IgD-negative memory B cell (primary cell): ENCODE measurements around the gene STK32B. TPM values are rescaled to one million over a fixed set of nuclear protein-coding genes. Genes with fewer than 3 reads are reported as not detected.
"Not testable (repeated sequence)": the region's sequence is repeated elsewhere in the genome, so short reads cannot be mapped to it uniquely, and the experiment has no call there.

ENCODE experiments used
- H3K27ac Mint-ChIP-seq, 3 donors: one replicate each; pipeline ENCODE4 v1.8.0; 2020 to 2022; ENCODE audit warnings: mild to moderate bottlenecking in 3 of 3, mixed read lengths in 3 of 3, moderate library complexity in 1 of 3
- H3K27me3 Mint-ChIP-seq: one replicate; pipeline ENCODE4 v1.8.0; 2021; ENCODE audit warnings: mixed read lengths
- H3K36me3 Mint-ChIP-seq: one replicate; pipeline ENCODE4 v1.8.0; 2020; ENCODE audit warnings: mild to moderate bottlenecking, mixed read lengths
- H3K4me1 Mint-ChIP-seq, 3 donors: one replicate each; pipeline ENCODE4 v1.8.0; 2020 to 2022; ENCODE audit warnings: mixed read lengths in 3 of 3, mild to moderate bottlenecking in 1 of 3
- H3K4me3 Mint-ChIP-seq, 4 donors: one replicate each; pipeline ENCODE4 v1.8.0; 2020 to 2022; ENCODE audit warnings: mild to moderate bottlenecking in 4 of 4, mixed read lengths in 4 of 4, moderate library complexity in 3 of 4
- H3K9me3 Mint-ChIP-seq, 3 donors: one replicate each; pipeline ENCODE4 v1.8.0; 2020 to 2021; ENCODE audit warnings: mixed read lengths in 3 of 3, mild to moderate bottlenecking in 1 of 3
- polyA plus RNA-seq: library from polyadenylated mRNA; unstranded; fragments of 300-500 nt; fragmentation: Illumina TruSeq; gene quantifications from one replicate; pipeline ENCODE4 v1.2.3, GENCODE V29; 2021

The STK32B gene
- polyA plus RNA-seq, 1 donor from 2014 or later = not detected

DNA sequence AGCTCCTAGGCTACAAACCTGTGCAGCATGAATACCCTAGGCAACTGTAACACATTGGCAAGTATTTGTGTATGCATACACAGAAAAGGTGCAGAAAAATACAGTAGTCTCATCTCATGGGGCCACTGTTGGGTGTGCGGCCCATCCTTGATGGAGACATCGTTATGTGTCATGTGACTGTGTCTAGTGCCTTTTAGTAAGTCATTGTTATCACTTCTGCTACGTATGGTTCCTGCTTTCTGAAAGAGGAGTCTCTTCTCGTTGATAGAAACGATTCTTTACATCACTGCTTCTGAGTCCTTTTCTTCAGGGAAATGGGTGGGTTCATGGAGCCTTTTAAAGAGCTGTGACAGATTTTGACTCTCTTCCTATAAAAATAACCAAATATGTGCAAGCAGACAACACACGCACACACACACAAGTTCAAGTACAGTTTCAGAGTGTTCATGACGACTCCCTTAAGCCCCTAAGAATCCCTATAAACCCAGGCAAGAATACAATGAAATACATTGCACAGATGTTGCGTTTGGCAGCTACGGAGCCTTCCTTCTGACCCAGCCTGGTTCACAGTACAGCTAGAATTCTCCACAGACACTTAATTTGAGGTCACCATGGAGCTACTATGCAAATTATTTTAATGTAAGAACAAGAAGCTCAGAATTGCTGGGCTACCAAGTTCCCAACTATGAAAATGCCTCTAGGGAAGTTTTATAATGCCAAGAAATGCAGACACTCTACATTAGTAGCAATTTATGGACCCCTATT, 10.2 kb upstream of the STK32B start:
- peaks cover 0 to 7% (median 0%) of the 10 kb centered on the region in 3 donors for H3K9me3 Mint-ChIP-seq
- H3K4me1 Mint-ChIP-seq = peaks cover 0 to 7% (median 3%) of the 10 kb centered on the region in 3 donors
- H3K27me3 Mint-ChIP-seq = peaks cover 17% of the 10 kb centered on the region
- no peak overlapping the region for H3K4me3 Mint-ChIP-seq
- H3K36me3 Mint-ChIP-seq = no peaks in the 10 kb centered on the region
- no peak overlapping the region for H3K27ac Mint-ChIP-seq

DNA sequence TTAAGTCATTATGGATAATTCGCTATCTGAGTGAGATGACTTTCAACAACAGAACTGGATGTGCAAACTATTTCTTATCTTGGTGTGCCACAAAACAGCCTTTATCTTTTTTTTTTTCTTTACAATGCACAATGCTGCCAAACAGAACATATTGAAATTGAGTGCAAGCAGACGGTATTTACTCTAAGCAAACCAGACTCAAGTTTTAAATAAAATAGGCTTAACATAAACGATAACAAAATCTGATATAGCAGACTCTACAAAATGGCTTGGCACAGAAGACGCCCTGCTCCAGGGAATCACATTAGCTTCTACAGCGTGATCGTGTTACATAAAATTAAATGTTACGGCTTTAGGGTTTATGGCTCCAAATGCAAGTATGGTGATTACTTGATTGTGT, 9.6 kb upstream of the STK32B start:
- Mint-ChIP-seq H3K9me3 (peaks cover 0 to 9% (median 0%) of the 10 kb centered on the region in 3 donors), H3K4me1 (peaks cover 0 to 7% (median 3%) of the 10 kb centered on the region in 3 donors), H3K4me3 (no peak overlapping the region), H3K27ac (no peak overlapping the region), H3K36me3 (no peaks in the 10 kb centered on the region), H3K27me3 (peaks cover 18% of the 10 kb centered on the region)

DNA sequence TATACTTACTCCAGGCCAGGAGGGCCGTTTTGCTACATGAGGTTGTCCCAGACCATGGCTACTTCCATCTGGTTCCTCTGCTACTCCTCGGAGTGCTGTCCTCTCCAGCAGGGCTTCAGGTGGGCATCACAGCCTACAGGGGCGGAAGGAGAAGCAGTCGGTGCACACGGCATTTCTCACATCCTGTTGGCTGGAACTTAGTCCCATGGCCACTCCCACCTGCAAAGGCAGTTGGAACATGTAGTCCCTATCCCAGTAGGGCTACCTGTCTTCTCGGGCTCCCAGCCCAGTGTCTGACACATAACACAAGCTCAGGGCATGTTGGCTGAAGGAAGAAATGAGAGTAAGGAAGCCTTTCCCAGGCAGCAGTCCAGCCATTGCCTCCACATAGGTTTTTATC, 7.7 kb upstream of the STK32B start:
- H3K27me3 Mint-ChIP-seq = peaks cover 25% of the 10 kb centered on the region
- peaks cover 0 to 9% (median 5%) of the 10 kb centered on the region in 3 donors for H3K9me3 Mint-ChIP-seq
- H3K4me3 Mint-ChIP-seq = no peak overlapping the region
- H3K4me1 Mint-ChIP-seq = peaks cover 0 to 7% (median 3%) of the 10 kb centered on the region in 3 donors
- no peaks in the 10 kb centered on the region for H3K36me3 Mint-ChIP-seq
- H3K27ac Mint-ChIP-seq = no peak overlapping the region

DNA sequence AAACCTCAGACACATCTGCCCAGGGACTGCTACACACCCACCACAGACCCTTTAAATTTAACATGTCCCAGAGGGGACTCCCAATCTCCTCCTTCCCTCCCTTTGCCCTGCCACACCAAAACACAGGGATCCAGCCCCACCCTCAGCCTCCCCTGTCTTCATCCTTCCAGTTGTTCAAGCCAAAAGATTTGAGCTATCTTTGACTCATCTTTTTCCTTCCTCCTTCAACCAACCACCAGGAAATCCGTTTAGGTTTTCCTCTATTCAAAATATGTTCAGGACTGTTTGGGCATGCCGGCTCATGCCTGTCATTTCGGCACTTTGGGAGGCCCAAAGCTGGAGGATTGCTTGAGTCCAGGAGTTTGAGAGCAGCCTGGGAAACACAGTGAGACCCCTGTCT, 6.9 kb upstream of the STK32B start:
- Mint-ChIP-seq H3K27me3 (peaks cover 33% of the 10 kb centered on the region), H3K27ac (no peak overlapping the region), H3K4me1 (peaks cover 0 to 7% (median 3%) of the 10 kb centered on the region in 3 donors), H3K36me3 (no peaks in the 10 kb centered on the region), H3K4me3 (peak overlapping the region in 1 of 4 donors; percentile 71), H3K9me3 (peaks cover 0 to 9% (median 5%) of the 10 kb centered on the region in 3 donors)

DNA sequence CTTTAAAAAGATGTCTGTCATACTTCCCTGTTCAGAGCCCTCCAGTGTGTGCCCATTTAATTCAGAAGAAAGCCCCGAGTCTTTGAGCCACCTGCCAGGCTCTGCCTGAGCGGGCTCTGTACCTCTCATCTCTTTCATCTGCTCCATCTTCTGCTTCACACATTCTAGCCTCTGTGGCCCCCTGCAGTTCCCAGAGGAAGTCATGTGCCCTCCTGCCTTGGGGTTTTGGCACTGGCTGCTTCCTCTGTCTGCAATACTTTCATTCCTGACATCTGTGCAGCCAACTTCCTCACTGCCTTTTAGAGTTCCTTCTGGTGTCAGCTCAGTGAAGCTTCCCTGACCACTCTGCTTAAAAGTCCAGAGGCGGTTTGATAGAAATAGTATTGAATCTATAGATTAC, 6.2 kb upstream of the STK32B start:
- H3K4me1 Mint-ChIP-seq = peaks cover 0 to 7% (median 3%) of the 10 kb centered on the region in 3 donors
- peaks cover 0 to 9% (median 5%) of the 10 kb centered on the region in 3 donors for H3K9me3 Mint-ChIP-seq
- no peak overlapping the region for H3K4me3 Mint-ChIP-seq
- H3K27me3 Mint-ChIP-seq = peaks cover 36% of the 10 kb centered on the region
- no peak overlapping the region for H3K27ac Mint-ChIP-seq
- H3K36me3 Mint-ChIP-seq = no peaks in the 10 kb centered on the region

DNA sequence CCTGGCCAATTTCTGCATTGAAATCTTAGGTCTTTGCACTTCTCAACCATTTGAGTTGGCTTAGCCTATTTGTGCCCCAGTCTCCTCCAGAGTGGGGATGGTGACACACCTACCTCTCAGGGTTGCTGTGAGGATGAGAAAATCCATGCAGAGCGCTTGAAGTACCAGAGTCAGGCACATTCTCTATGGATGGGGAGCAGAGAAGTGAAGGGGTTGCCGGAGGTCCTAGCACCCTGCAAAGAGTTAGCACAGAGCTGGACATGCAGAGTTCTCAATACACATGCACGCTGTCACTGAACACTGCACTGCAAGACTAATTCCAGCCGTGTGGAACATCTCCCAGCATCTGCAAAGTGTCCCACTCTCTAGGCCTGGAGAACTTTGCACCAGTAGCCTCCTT, 2.6 kb upstream of the STK32B start:
- Mint-ChIP-seq H3K27me3 (peaks cover 53% of the 10 kb centered on the region), H3K9me3 (peaks cover 0 to 9% (median 5%) of the 10 kb centered on the region in 3 donors), H3K4me1 (peaks cover 3 to 11% (median 5%) of the 10 kb centered on the region in 3 donors), H3K27ac (no peak overlapping the region), H3K36me3 (no peaks in the 10 kb centered on the region), H3K4me3 (no peak overlapping the region)

DNA sequence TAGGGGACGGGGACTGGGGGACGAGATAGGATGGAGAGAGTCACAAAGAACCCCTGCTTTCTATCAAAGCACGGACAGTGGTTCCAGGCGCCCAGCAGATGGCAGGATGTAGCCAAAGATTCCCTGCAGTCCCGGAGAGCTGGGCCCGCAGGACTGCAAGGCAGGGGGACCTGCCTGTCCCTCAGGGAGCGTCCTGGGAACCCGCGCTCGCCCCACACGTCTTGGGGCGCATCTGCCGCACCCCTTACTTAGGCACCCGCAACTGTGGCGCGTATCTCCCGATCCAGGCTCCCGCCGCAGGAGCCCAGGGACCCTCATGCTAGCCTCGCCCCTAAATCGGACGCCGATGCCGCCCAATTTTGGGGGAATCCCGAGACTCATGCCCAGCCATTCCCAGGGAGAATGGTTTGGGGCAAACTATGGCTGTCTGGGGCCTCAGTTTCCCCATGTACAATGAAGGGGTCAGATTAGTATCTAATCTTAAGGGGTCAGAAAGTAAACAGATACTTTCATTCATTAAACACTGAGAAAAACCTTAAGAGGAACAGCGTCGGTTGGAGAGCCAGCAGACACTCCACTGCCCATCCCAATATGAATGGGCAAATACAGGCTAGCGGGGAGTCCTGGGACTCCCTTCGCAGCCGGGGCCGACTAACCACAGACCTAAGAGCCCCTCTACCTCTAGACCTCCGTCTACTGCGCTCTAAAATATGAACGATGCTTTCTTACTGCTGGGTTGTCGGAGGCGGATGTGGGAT, 581 bp upstream of the STK32B start:
- H3K27ac Mint-ChIP-seq = no peak overlapping the region

DNA sequence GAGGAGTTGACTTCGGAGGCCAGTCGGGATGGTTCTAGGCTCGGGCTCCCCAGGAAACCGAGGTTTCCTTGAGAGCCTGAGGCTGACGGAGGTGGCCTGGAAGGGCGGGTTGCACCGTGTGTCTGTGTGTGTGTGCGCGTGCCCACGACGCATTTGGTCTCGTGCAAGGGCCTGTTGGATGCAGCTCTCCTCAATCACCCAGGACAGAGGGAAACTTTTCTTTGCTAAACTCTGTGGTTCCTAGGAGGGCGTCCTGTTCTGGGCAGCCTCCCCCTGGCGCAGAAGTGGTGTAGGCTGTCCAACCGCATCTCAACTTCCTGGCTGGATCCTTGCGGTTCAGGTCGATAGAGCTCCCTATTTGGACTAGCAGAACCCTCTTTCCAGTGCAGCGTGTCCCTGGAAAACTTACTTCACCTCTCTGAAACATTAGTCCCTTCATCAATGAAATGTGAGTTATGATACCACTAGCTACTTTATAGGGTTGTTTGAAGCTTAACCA, 973 bp downstream of the STK32B start:
- peaks cover 46% of the 10 kb centered on the region for H3K27me3 Mint-ChIP-seq

More for the DNA sequence above, 581 bp upstream of the STK32B start:
- H3K9me3 Mint-ChIP-seq = peaks cover 0 to 7% (median 6%) of the 10 kb centered on the region in 3 donors
- H3K36me3 Mint-ChIP-seq = no peaks in the 10 kb centered on the region
- H3K4me1 Mint-ChIP-seq = peaks cover 0 to 5% (median 5%) of the 10 kb centered on the region in 3 donors
- H3K4me3 Mint-ChIP-seq = peak overlapping the region; percentile 58 to 93 (median 79)
- peaks cover 47% of the 10 kb centered on the region for H3K27me3 Mint-ChIP-seq

DNA sequence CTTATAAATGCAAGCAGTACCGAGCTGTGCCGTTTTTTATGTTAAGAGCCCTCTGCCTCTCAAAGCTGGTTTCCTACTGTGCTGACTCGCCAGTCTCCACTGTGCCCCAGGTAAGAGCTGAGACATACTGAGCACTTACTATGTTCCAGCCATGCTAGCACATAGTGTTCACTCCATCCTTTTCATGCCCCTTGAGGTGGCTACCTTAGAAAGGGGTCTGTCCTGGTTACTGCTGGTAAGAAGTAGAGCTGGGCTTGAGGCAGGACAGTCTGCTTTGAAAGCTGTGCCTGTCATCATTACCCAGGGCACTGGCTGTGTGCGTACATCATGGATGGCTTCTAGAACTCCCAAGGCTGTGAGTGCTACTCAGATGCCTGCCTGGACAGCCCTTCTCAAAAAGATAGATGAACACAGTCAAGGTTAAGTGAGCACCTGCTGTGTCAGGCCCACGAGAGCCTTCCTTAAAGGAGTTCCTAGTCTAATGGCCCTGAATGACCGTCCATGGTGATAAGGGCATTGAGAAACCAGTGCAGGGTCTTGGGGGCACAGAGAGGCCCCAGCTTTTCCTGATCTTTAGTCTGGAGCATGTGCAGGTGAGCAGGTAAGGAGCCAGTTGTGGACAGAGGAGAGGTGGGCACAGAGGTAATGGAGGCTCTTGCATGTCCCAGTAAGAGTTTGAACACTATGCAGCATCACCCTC, 1.6 kb downstream of the STK32B start:
- Mint-ChIP-seq H3K9me3 (peaks cover 0 to 4% (median 0%) of the 10 kb centered on the region in 3 donors), H3K4me1 (peaks cover 0 to 5% (median 5%) of the 10 kb centered on the region in 3 donors)

More for the DNA sequence above, 973 bp downstream of the STK32B start:
- Mint-ChIP-seq H3K4me3 (peak overlapping the region in 3 of 4 donors; percentile 12 to 54 (median 23)), H3K27ac (no peak overlapping the region), H3K9me3 (peaks cover 0 to 6% (median 0%) of the 10 kb centered on the region in 3 donors), H3K36me3 (no peaks in the 10 kb centered on the region), H3K4me1 (peaks cover 0 to 5% (median 5%) of the 10 kb centered on the region in 3 donors)

DNA sequence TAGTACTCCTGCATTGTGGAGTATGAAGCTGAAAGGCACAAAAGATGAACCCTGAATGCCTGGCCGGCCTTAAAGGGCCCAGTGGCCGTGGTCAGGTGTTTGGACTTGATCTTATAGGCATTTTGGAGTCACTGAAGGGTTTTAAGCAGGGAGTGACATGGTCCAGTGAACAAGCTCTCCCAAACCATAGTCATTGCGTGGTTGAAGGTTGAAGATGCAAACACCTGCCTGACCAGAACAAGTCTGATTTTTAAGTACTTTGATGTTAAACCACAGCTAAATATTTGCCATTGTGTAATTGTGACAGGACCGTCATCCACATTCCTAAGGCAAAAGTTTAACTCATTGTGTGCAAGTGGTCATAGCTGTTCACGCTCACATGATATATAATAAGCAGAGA, 3.3 kb downstream of the STK32B start:
- Mint-ChIP-seq H3K27me3 (peaks cover 33% of the 10 kb centered on the region), H3K36me3 (no peaks in the 10 kb centered on the region), H3K27ac (no peak overlapping the region), H3K4me3 (peak overlapping the region in 1 of 4 donors; percentile 17), H3K9me3 (peaks cover 0 to 3% (median 0%) of the 10 kb centered on the region in 3 donors), H3K4me1 (peaks cover 0 to 5% (median 5%) of the 10 kb centered on the region in 3 donors)

More for the DNA sequence above, 1.6 kb downstream of the STK32B start:
- H3K27ac Mint-ChIP-seq = no peak overlapping the region
- no peaks in the 10 kb centered on the region for H3K36me3 Mint-ChIP-seq
- peak overlapping the region in 1 of 4 donors; percentile 23 for H3K4me3 Mint-ChIP-seq
- H3K27me3 Mint-ChIP-seq = peaks cover 43% of the 10 kb centered on the region

DNA sequence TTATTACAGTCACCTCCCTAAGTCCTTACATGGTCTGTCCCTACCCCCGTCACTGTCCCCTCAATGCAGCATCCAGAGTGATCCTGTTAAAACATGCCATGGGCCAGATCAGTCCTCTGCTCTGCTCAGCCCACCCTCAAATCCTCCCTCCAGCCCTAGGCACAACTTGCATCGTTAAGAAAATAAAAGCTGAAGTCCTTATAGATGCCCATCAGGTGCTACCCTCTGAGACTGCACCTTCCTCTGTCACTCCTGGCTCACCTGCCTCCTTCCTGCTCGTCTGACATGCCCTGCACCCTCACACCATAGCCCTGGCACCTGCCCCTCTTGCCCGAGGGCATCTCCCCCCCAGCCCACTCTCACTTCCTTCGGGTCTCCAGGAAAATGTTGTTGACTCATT, 4.1 kb downstream of the STK32B start:
- Mint-ChIP-seq H3K9me3 (peaks cover 0 to 3% (median 0%) of the 10 kb centered on the region in 3 donors), H3K4me3 (no peak overlapping the region), H3K27me3 (peaks cover 26% of the 10 kb centered on the region), H3K27ac (peak overlapping the region in 1 of 3 donors; percentile 9), H3K4me1 (peaks cover 0 to 5% (median 3%) of the 10 kb centered on the region in 3 donors), H3K36me3 (no peaks in the 10 kb centered on the region)

DNA sequence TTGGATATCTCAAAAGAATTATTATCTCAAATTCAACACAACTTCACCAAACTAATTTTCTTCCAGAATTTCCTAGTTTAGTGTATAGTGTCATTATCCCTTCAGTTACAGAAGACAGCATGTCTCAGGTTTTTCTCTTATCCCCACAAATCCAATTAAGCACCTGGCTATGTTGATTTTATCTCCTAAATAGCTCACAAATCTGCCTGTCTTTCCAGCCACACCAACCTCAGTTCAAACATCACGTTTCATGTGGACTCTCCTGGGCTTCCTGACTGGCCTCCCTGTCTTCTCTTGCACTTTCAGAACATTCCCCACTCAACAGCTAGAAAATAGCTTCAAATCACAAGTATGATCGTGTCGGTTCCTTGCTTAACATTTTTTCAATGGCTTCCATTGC, 14.8 kb downstream of the STK32B start:
- Mint-ChIP-seq H3K36me3 (peaks cover 4% of the 10 kb centered on the region), H3K4me1 (no peaks in the 10 kb centered on the region)

DNA sequence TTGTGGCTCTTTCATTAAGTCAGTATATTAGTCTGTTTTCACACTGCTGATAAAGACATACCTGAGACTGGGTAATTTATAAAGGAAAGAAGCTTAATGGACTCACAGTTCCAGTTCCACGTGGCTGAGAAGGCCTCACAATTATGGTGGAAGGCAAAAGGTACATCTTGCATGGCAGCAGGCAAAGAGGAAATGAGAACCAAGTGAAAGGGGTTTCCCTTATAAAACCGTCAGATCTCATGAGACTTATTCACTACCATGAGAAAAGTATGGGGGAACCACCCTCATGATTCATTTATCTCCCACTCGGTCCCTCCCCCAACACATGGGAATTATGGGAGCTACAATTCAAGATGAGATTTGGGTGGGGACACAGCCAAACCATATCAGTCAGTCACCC, 15.7 kb downstream of the STK32B start:
- H3K36me3 Mint-ChIP-seq, H3K4me1 Mint-ChIP-seq, H3K27me3 Mint-ChIP-seq, H3K27ac Mint-ChIP-seq, H3K4me3 Mint-ChIP-seq: not testable (repeated sequence)
- peaks cover 2 to 19% (median 8%) of the 10 kb centered on the region in 3 donors for H3K9me3 Mint-ChIP-seq

More for the DNA sequence above, 14.8 kb downstream of the STK32B start:
- Mint-ChIP-seq H3K9me3 (peaks cover 2 to 19% (median 8%) of the 10 kb centered on the region in 3 donors), H3K4me3 (no peak overlapping the region), H3K27me3 (peaks cover 2% of the 10 kb centered on the region), H3K27ac (no peak overlapping the region)

DNA sequence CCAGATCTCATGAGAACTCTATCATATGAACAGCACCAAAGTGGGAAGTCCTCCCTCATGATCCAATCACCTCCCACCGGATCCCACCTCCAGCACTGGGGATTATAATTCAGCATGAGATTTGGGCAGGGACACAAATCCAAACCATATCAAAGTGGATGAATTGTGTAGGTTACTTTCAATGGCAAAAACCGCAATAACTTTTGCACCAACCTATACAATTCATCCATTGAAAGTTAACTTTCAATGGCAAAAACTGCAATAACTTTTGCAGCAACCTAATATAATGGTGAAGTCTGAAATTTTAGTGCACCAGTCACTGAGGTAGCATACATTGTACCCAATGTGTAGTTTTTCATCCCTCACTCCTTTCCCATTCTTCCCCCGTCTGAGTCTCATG, 16.6 kb downstream of the STK32B start:
- Mint-ChIP-seq H3K27me3 (peaks cover 2% of the 10 kb centered on the region), H3K27ac (no peak overlapping the region)

More for the DNA sequence above, 16.6 kb downstream of the STK32B start:
- Mint-ChIP-seq H3K36me3 (peaks cover 2% of the 10 kb centered on the region), H3K4me3 (no peak overlapping the region), H3K4me1 (no peaks in the 10 kb centered on the region), H3K9me3 (peaks cover 0 to 19% (median 6%) of the 10 kb centered on the region in 3 donors)
